WTC11 (cell line): ENCODE data around the gene LRRC2.

ENCODE experiments used
- CREB1 ChIP-seq: sonication (generic); formaldehyde crosslinking; IDR thresholded peaks from 2 replicates; pipeline ENCODE4 v1.8.0; 2023; ENCODE audit warnings: mild to moderate bottlenecking, missing genetic modification reagents
- HMGA2 ChIP-seq: fragments of 250-450 bp; sonication (Bioruptor Pico); IDR thresholded peaks from 2 replicates; pipeline ENCODE4 v1.4.0; 2021; ENCODE audit warnings: mild to moderate bottlenecking, moderate library complexity
- NR2C2 ChIP-seq: sonication (generic); formaldehyde crosslinking; IDR thresholded peaks from 2 replicates; pipeline ENCODE4 v1.8.0; 2022; ENCODE audit warnings: mild to moderate bottlenecking, missing genetic modification reagents
- SP1 ChIP-seq: sonication (generic); formaldehyde crosslinking; conservative IDR thresholded peaks from 2 replicates; pipeline ENCODE4 v1.8.1; 2022; ENCODE audit warnings: missing genetic modification reagents
- ZNF416 ChIP-seq: fragments of 250-450 bp; sonication (Bioruptor Pico); IDR thresholded peaks from 2 replicates; pipeline ENCODE4 v1.9.0; 2021; ENCODE audit warnings: mild to moderate bottlenecking, inconsistent platforms
- TF ChIP-seq, protein P1 (sequence below): fragments of 200-600 bp; IDR thresholded peaks from 2 replicates; pipeline ENCODE4 v1.8.0; 2022; ENCODE audit warnings: antibody characterized with exemption
- TF ChIP-seq, protein P2 (sequence below): sonication (generic); formaldehyde crosslinking; conservative IDR thresholded peaks from 2 replicates; pipeline ENCODE4 v1.8.1; 2023; ENCODE audit warnings: mild to moderate bottlenecking, low read depth, missing genetic modification reagents, moderate library complexity
- TF ChIP-seq, protein P3 (sequence below): sonication (generic); formaldehyde crosslinking; IDR thresholded peaks from 2 replicates; pipeline ENCODE4 v1.8.0; 2022; ENCODE audit warnings: mild to moderate bottlenecking, missing genetic modification reagents
- TF ChIP-seq, protein P4 (sequence below): sonication (generic); formaldehyde crosslinking; IDR thresholded peaks from 2 replicates; pipeline ENCODE4 v1.8.0; 2022; ENCODE audit warnings: mild to moderate bottlenecking, missing genetic modification reagents
- TF ChIP-seq, protein P5 (sequence below): sonication (generic); formaldehyde crosslinking; IDR thresholded peaks from 2 replicates; pipeline ENCODE4 v1.8.0; 2023; ENCODE audit warnings: mild to moderate bottlenecking, missing genetic modification reagents

DNA sequence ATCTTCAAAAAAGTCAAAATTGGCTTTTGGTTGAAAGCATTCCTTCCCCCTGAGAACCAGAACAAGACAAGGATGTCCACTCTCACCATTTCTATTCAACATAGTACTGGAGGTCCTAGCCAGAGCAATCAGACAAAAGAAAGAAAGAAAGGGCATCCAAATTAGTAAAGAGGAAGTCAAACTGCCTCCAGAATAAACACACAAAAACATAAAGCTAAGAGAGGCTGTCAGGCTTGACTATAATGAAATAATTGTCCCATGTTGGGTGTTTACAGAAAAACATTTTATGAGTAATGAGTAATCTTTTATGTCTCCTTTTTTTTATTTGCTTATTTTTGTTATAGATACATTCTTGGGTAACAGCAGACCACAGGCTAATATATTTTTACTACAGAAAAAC lies 27.9 kb upstream of the LRRC2 start:
- TF ChIP-seq, protein P1, sequence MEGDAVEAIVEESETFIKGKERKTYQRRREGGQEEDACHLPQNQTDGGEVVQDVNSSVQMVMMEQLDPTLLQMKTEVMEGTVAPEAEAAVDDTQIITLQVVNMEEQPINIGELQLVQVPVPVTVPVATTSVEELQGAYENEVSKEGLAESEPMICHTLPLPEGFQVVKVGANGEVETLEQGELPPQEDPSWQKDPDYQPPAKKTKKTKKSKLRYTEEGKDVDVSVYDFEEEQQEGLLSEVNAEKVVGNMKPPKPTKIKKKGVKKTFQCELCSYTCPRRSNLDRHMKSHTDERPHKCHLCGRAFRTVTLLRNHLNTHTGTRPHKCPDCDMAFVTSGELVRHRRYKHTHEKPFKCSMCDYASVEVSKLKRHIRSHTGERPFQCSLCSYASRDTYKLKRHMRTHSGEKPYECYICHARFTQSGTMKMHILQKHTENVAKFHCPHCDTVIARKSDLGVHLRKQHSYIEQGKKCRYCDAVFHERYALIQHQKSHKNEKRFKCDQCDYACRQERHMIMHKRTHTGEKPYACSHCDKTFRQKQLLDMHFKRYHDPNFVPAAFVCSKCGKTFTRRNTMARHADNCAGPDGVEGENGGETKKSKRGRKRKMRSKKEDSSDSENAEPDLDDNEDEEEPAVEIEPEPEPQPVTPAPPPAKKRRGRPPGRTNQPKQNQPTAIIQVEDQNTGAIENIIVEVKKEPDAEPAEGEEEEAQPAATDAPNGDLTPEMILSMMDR: no peak
- TF ChIP-seq, protein P2, sequence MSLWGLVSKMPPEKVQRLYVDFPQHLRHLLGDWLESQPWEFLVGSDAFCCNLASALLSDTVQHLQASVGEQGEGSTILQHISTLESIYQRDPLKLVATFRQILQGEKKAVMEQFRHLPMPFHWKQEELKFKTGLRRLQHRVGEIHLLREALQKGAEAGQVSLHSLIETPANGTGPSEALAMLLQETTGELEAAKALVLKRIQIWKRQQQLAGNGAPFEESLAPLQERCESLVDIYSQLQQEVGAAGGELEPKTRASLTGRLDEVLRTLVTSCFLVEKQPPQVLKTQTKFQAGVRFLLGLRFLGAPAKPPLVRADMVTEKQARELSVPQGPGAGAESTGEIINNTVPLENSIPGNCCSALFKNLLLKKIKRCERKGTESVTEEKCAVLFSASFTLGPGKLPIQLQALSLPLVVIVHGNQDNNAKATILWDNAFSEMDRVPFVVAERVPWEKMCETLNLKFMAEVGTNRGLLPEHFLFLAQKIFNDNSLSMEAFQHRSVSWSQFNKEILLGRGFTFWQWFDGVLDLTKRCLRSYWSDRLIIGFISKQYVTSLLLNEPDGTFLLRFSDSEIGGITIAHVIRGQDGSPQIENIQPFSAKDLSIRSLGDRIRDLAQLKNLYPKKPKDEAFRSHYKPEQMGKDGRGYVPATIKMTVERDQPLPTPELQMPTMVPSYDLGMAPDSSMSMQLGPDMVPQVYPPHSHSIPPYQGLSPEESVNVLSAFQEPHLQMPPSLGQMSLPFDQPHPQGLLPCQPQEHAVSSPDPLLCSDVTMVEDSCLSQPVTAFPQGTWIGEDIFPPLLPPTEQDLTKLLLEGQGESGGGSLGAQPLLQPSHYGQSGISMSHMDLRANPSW (CRISPR knock-in tag): no peak
- TF ChIP-seq, protein P3, sequence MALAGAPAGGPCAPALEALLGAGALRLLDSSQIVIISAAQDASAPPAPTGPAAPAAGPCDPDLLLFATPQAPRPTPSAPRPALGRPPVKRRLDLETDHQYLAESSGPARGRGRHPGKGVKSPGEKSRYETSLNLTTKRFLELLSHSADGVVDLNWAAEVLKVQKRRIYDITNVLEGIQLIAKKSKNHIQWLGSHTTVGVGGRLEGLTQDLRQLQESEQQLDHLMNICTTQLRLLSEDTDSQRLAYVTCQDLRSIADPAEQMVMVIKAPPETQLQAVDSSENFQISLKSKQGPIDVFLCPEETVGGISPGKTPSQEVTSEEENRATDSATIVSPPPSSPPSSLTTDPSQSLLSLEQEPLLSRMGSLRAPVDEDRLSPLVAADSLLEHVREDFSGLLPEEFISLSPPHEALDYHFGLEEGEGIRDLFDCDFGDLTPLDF (CRISPR knock-in tag): no peak
- no peak for TF ChIP-seq ZNF416 (CRISPR knock-in tag)
- TF ChIP-seq NR2C2 (CRISPR knock-in tag): no peak
- no peak for TF ChIP-seq SP1 (CRISPR knock-in tag)
- TF ChIP-seq HMGA2 (CRISPR knock-in tag): no peak
- TF ChIP-seq, protein P4, sequence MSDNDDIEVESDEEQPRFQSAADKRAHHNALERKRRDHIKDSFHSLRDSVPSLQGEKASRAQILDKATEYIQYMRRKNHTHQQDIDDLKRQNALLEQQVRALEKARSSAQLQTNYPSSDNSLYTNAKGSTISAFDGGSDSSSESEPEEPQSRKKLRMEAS (CRISPR knock-in tag): no peak
- TF ChIP-seq CREB1 (CRISPR knock-in tag): no peak
- TF ChIP-seq, protein P5, sequence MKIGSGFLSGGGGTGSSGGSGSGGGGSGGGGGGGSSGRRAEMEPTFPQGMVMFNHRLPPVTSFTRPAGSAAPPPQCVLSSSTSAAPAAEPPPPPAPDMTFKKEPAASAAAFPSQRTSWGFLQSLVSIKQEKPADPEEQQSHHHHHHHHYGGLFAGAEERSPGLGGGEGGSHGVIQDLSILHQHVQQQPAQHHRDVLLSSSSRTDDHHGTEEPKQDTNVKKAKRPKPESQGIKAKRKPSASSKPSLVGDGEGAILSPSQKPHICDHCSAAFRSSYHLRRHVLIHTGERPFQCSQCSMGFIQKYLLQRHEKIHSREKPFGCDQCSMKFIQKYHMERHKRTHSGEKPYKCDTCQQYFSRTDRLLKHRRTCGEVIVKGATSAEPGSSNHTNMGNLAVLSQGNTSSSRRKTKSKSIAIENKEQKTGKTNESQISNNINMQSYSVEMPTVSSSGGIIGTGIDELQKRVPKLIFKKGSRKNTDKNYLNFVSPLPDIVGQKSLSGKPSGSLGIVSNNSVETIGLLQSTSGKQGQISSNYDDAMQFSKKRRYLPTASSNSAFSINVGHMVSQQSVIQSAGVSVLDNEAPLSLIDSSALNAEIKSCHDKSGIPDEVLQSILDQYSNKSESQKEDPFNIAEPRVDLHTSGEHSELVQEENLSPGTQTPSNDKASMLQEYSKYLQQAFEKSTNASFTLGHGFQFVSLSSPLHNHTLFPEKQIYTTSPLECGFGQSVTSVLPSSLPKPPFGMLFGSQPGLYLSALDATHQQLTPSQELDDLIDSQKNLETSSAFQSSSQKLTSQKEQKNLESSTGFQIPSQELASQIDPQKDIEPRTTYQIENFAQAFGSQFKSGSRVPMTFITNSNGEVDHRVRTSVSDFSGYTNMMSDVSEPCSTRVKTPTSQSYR (CRISPR knock-in tag): no peak
